HG02588 (cell line): ENCODE data around the gene COBL.

Experiments used
- ATAC-seq: cut with Tn5 transposase; IDR thresholded peaks from one replicate; pipeline ENCODE4 v1.9.1; 2021; ENCODE audit warnings: mild to moderate bottlenecking, moderate library complexity; ENCODE audit not compliant: unreplicated experiment

Gene COBL

GRCh38 chr7:51237446-51238133 is 79.0 kb downstream of the COBL start:
- ATAC-seq: no peak

- ATAC-seq: no peak
These were observed 80.0 kb downstream of the COBL start for GRCh38 chr7:51236470-51237132.

GRCh38 chr7:51235593-51236313 is 80.9 kb downstream of the COBL start:
- no peak for ATAC-seq

GRCh38 chr7:51234609-51235308 is 81.8 kb downstream of the COBL start:
- no peak for ATAC-seq

- no peak for ATAC-seq
These were observed 82.5 kb downstream of the COBL start for GRCh38 chr7:51234139-51234538.

GRCh38 chr7:51233374-51233773 is 83.2 kb downstream of the COBL start:
- no peak for ATAC-seq

- ATAC-seq: no peak
These were observed 85.9 kb downstream of the COBL start for GRCh38 chr7:51230723-51231122.

- ATAC-seq: no peak
These were observed 86.3 kb downstream of the COBL start for GRCh38 chr7:51230324-51230625.

- no peak for ATAC-seq
These were observed 86.8 kb downstream of the COBL start for GRCh38 chr7:51229620-51230323.

- ATAC-seq: no peak
These were observed 87.5 kb downstream of the COBL start for GRCh38 chr7:51229106-51229537.

GRCh38 chr7:51228386-51228958 is 88.1 kb downstream of the COBL start:
- ATAC-seq: no peak

- no peak for ATAC-seq
These were observed 88.7 kb downstream of the COBL start for GRCh38 chr7:51227861-51228260.

- no peak for ATAC-seq
These were observed 89.6 kb downstream of the COBL start for GRCh38 chr7:51226916-51227535.

GRCh38 chr7:51226063-51226755 is 90.4 kb downstream of the COBL start:
- no peak for ATAC-seq

- no peak for ATAC-seq
These were observed 91.6 kb downstream of the COBL start for GRCh38 chr7:51224811-51225595.

- ATAC-seq: no peak
These were observed 93.1 kb downstream of the COBL start for GRCh38 chr7:51223505-51223904.

GRCh38 chr7:51222916-51223315 is 93.7 kb downstream of the COBL start:
- no peak for ATAC-seq

- no peak for ATAC-seq
These were observed 96.4 kb downstream of the COBL start for GRCh38 chr7:51220226-51220625.
